Measurements from ENCODE around the gene TCAP.

TCAP gene

DNA sequence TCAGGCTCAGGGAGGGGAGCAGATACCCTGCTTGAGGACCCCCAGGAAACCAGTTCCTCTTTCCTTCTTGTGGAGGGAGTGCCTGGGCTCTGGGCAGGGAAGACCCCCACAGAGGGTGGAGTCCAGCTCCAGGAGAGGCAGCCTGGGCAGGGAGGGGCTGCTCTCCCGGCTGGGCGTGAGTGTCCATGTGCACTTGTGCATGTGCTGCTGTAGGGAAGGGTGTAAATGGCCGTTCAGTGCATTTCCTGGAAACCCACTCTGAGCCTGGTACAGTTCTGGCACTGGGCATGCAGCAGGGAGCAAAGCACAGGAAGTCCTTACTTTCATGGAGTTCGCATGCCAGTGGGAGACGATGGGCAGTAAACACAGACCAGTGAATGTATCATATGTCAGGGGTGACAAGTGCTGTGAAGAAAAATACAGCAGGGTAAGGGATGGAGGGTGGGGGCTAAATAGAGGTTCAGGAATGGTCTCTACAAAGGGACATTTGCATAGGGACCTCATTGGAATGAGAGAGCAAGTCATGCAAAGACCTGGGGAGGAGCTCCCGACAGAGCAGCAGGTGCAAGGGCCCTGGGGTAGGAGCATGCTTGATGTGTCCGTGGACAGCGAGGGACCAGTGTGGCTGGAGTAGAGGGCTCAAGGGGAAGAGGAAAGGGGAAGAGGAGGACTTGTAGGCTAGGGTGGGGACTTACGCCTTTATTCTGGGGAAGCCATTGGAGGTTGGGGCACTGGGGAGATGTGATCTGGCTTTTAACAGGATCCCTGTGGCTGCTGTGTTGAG lies 22.7 kb upstream of the TCAP start:
- TF ChIP-seq, protein P1, sequence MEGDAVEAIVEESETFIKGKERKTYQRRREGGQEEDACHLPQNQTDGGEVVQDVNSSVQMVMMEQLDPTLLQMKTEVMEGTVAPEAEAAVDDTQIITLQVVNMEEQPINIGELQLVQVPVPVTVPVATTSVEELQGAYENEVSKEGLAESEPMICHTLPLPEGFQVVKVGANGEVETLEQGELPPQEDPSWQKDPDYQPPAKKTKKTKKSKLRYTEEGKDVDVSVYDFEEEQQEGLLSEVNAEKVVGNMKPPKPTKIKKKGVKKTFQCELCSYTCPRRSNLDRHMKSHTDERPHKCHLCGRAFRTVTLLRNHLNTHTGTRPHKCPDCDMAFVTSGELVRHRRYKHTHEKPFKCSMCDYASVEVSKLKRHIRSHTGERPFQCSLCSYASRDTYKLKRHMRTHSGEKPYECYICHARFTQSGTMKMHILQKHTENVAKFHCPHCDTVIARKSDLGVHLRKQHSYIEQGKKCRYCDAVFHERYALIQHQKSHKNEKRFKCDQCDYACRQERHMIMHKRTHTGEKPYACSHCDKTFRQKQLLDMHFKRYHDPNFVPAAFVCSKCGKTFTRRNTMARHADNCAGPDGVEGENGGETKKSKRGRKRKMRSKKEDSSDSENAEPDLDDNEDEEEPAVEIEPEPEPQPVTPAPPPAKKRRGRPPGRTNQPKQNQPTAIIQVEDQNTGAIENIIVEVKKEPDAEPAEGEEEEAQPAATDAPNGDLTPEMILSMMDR (IDR thresholded peaks at IDR 0.05; ENCODE audit: low read depth, low read length): no peak
- no peak for DNase-seq (ENCODE audit: extremely low read depth, low read depth)

GRCh38 chr17:39643271-39643670 lies 21.9 kb upstream of the TCAP start:
- TF ChIP-seq, protein P1 (IDR thresholded peaks at IDR 0.05; ENCODE audit: low read depth, low read length): no peak

GRCh38 chr17:39647256-39647655 lies 17.9 kb upstream of the TCAP start:
- TF ChIP-seq, protein P1 (IDR thresholded peaks at IDR 0.05; ENCODE audit: low read depth, low read length): no peak
- DNase-seq (ENCODE audit: extremely low read depth, low read depth): no peak

More at GRCh38 chr17:39643271-39643670, 21.9 kb upstream of the TCAP start:
- no peak for DNase-seq (ENCODE audit: extremely low read depth, low read depth)

DNA sequence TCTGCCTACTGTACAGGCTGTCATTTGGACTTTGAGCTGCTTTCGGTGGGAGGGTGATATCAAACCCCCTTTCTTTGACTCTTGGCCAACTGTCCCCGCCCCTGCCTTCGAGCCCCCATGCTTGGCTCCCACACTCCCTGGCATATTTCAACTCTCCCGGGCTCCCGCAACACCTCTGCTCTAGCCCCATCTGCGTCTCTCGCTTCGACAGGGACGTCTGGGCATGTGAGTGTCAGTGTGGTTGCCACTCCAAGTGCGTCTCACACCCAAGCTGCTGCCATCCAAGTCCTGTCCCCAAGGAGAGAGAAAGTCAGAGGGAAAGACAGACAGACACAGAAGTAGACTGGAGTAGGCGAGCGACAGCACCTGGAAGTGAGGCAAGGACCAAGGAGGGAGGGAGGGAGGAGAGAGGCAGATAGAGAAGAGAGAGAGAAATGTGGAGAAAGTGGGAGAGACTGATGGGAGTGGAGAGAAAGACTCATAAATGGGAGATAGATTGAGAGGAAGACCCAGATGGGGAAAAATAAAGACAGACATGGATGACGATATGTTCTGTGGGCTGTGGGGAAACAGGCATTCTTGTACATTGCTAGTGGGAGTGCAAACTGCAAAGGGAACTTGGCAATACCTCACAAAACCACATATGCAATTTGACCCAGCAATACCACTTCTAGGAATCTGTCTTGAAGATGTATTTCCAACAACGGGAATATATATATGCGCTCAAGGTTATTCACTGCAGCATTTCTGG lies 16.4 kb upstream of the TCAP start:
- TF ChIP-seq, protein P1 (IDR thresholded peaks at IDR 0.05; ENCODE audit: low read depth, low read length): no peak
- DNase-seq (ENCODE audit: extremely low read depth, low read depth): no peak

GRCh38 chr17:39650121-39650579 lies 15.0 kb upstream of the TCAP start:
- TF ChIP-seq, protein P1 (IDR thresholded peaks at IDR 0.05; ENCODE audit: low read depth, low read length): no peak
- DNase-seq (ENCODE audit: extremely low read depth, low read depth): no peak

GRCh38 chr17:39651923-39652586 lies 13.1 kb upstream of the TCAP start:
- no peak for DNase-seq (ENCODE audit: extremely low read depth, low read depth)
- TF ChIP-seq, protein P1 (IDR thresholded peaks at IDR 0.05; ENCODE audit: low read depth, low read length): no peak

Data from AG09319 (cell line).